SK-N-MC (cell line): ENCODE measurements around the gene SACS.

Experiments used
- EZH2 ChIP-seq: fragments of 200-600 bp; sonication (generic); IDR thresholded peaks from one replicate; pipeline ENCODE4 v1.6.1; 2017; ENCODE audit warnings: antibody characterized with exemption
- FOXP2 ChIP-seq: optimal IDR thresholded peaks from 2 replicates; pipeline ENCODE3; 2011; ENCODE audit warnings: mild to moderate bottlenecking, moderate library complexity; ENCODE audit not compliant: insufficient read depth; ENCODE audit errors: extremely low read length, control extremely low read depth
- POLR2AphosphoS5 ChIP-seq: IDR thresholded peaks from 2 replicates; pipeline ENCODE4 v1.6.1; 2012; ENCODE audit warnings: mild to moderate bottlenecking, low read depth, low read length, borderline replicate concordance

GRCh38 chr13:23408026-23408425 is 25.5 kb downstream of the SACS start:
- no peak for TF ChIP-seq POLR2AphosphoS5
- TF ChIP-seq FOXP2, result no peak
- no peak for TF ChIP-seq EZH2
